Skeletal muscle satellite cell (primary cell): ENCODE results near the gene TK2.

Experiments
- H3K27me3 ChIP-seq: 2 replicates; pipeline ENCODE4 v1.7.0; 2013; ENCODE audit warnings: low read length; ENCODE audit not compliant: control insufficient read depth, insufficient read depth
- H3K36me3 ChIP-seq: 2 replicates; pipeline ENCODE4 v1.7.0; 2013; ENCODE audit warnings: mild to moderate bottlenecking, control low read depth, low read length; ENCODE audit not compliant: insufficient read depth
- H3K4me1 ChIP-seq: 2 replicates; pipeline ENCODE4 v1.7.0; 2013; ENCODE audit warnings: low read length; ENCODE audit not compliant: control insufficient read depth, insufficient read depth
- H3K4me2 ChIP-seq: 2 replicates; pipeline ENCODE4 v1.7.0; 2013; ENCODE audit warnings: mild to moderate bottlenecking, low read length
- H3K4me3 ChIP-seq: 2 replicates; pipeline ENCODE4 v1.7.0; 2013; ENCODE audit warnings: low read length
- H3K9ac ChIP-seq: 2 replicates; pipeline ENCODE4 v1.7.0; 2013; ENCODE audit warnings: mild to moderate bottlenecking, low read depth, low read length, moderate library complexity
- H3K9me3 ChIP-seq: replicated peaks from 2 replicates; pipeline ENCODE4 v1.7.0; 2013; ENCODE audit warnings: mild to moderate bottlenecking, control low read depth, low read length

TK2 gene

DNA sequence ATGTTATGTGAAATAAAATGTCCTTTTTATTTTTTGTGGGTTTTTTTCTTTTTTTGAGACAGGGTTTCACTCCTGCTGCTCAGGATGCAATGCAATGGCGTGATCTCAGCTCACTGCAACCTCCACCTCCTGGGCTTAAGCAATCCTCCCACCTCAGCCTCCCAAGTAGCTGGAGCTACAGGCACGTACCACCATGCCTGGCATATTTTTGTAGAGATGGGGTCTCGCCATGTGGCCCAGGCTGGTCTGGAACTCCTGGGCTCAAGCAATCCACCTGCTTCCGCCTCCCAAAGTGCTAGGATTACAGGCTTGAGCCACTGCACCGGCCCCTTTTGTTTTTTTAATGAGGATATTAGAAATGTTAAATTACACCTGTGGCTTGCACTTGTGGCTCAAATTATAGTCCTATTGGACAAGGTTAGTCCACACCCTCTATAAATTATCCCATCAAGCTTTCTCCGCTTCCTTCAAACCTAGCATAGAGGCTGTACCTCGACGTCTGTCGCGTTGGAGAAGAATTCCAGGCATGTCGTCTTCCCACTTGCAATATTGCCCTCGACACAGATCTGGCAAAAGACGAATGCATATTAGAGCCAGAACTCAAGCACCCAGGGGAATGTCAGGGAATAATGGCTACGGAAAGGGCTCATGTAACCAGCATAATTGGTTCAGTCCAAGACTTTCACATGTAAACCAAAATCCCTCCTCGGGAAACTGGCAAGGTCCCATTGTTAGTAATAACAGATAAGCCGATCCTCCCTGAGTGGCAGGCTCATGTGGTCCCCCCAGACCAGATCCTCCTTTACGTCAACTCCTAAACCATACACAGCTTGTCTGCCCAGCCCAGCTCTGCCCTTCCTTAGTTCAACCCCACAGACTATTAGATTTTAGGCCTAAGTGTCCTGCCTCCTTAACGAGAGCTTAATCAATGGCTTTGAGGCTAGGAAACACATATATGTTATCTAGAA is 8.2 kb downstream of the TK2 start:
- H3K36me3 ChIP-seq = peaks cover 27% of the 10 kb centered on the region

DNA sequence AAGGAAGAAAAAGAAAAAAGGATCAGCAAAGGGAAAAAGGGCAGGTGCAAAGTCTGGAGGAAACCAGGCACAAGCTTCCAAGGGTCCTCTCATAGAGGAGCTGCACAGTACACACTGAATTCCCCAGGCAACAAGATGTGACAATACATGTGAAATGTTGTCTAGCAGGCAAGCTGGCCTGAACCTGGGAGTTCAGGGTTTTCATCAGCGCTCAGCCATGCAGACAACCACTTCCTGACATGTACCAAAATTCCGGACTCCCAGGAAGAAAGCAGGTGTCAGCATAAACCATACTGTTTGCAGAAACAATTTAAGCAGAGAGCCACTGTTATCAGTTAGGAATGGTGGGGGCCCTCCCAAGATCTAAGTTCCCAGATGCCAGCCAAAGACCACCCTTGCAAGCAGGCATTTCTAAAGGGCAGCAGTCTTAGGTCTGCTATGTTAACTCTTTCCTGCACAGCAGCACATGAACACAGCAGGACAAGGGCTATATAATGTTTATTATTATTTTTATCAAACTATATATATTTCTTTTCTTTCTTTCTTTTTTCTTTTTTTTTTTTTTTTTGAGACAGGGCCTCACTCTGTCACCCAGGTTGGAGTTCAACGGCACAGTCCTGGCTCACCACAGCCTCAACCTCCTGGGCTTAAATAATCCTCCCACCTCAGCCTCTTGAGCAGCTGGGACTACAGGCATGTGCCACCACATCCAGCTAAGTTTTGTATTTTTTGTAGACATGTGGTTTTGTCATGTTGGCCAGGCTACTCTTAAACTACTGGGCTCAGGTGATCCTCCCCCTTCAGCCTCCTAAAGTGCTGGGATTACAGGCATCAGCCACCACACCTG is 10.1 kb downstream of the TK2 start:
- no peaks in the 10 kb centered on the region for H3K9me3 ChIP-seq
- H3K4me3 ChIP-seq = no peak overlapping the region
- no peaks in the 10 kb centered on the region for H3K4me1 ChIP-seq

More for the DNA sequence above, 8.2 kb downstream of the TK2 start:
- Histone ChIP-seq H3K4me2 (no peak overlapping the region), H3K27me3 (no peaks in the 10 kb centered on the region), H3K9me3 (no peaks in the 10 kb centered on the region), H3K9ac (no peak overlapping the region), H3K4me1 (no peaks in the 10 kb centered on the region), H3K4me3 (no peak overlapping the region)

DNA sequence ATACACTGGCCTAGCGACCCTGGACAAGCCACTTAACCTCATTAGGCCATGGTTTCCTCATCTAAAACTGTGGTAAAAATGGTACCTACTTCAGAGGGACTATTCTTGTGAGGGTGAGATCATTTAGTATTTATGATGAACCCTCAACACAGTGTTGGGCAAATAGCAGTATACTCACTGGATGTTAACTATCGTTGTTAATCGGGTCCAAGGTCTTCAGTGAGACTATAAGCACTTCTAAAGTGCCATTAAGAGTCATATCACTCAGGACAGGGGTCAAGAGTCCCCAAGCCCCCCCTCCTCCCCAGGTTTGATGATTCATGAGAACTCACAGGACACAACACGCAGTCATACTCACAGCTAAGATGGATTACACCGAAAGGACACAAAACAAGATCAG is 11.0 kb downstream of the TK2 start:
- peaks cover 33% of the 10 kb centered on the region for H3K36me3 ChIP-seq
- no peaks in the 10 kb centered on the region for H3K4me1 ChIP-seq
- H3K27me3 ChIP-seq = no peaks in the 10 kb centered on the region
- H3K4me2 ChIP-seq = no peak overlapping the region
- H3K9me3 ChIP-seq = no peaks in the 10 kb centered on the region
- no peak overlapping the region for H3K4me3 ChIP-seq
- no peak overlapping the region for H3K9ac ChIP-seq

More for the DNA sequence above, 10.1 kb downstream of the TK2 start:
- Histone ChIP-seq H3K36me3 (peaks cover 40% of the 10 kb centered on the region), H3K9ac (no peak overlapping the region), H3K4me2 (no peak overlapping the region), H3K27me3 (no peaks in the 10 kb centered on the region)

DNA sequence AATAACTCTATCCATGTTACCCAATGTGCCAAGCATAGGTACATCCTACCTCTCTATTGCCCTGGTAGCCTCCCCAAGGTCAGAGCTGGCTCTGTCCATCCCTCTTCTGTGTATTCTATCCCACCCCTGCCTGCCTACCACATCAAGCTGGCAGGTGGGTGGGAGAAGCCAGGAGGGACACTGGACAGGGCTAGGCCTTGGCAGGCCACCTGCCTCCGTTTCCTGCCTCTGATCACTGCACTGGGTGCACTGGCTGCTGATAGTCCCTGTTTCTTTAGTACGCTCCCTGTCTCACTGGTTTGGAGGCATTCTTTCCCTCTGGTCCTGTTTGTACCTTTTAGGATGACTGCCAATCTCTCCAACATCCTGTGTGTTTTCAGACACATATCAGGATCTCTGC is 12.7 kb downstream of the TK2 start:
- Histone ChIP-seq H3K4me3 (no peak overlapping the region), H3K4me2 (no peak overlapping the region), H3K36me3 (peaks cover 30% of the 10 kb centered on the region), H3K27me3 (no peaks in the 10 kb centered on the region), H3K4me1 (no peaks in the 10 kb centered on the region), H3K9ac (no peak overlapping the region), H3K9me3 (no peaks in the 10 kb centered on the region)

DNA sequence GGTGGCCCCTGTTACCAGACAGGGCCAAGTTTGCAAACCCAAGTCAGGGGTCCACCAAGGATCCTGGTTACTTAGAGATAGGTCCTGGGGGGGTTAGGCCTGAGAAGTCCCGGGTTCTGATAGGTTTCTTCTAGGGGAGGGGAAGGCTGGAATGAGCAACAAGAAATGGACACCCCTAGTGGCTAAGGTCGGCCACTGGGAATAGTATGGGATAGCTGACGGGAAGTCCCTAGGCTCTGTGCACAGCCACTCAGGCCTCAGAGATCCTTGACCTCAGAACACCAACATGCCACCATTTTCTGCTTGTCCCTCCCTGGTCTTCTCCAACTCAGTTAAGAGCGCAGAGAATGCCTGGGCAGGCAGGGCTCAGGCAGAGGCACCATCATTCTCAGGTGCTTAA is 13.4 kb downstream of the TK2 start:
- no peak overlapping the region for H3K4me3 ChIP-seq
- no peaks in the 10 kb centered on the region for H3K27me3 ChIP-seq
- H3K36me3 ChIP-seq = peaks cover 30% of the 10 kb centered on the region
- H3K4me1 ChIP-seq = no peaks in the 10 kb centered on the region
- no peak overlapping the region for H3K9ac ChIP-seq
- H3K4me2 ChIP-seq = no peak overlapping the region
- H3K9me3 ChIP-seq = no peaks in the 10 kb centered on the region

DNA sequence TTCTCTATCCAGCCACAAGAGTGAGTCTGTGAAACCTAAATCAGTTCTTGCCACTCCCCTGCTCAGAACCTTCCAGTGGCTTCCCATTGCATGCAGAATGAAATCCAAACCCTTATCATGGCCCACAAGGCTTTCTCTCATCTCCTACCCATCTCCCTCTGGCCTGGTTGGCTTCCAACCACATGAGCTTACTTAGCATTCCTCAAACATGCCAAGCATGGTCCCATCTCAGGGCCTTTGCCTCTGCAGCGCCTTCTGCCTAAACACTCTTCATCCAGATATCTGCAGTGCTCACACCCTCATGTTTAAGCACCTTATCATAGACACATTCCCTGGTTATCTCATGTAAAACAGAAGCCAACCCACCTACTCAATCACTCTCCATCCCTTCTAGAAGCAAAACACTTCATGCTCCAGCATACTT is 15.5 kb downstream of the TK2 start:
- peaks cover 40% of the 10 kb centered on the region for H3K36me3 ChIP-seq
- H3K9me3 ChIP-seq = no peaks in the 10 kb centered on the region
- no peaks in the 10 kb centered on the region for H3K4me1 ChIP-seq
- no peak overlapping the region for H3K4me3 ChIP-seq
- H3K9ac ChIP-seq = no peak overlapping the region
- H3K4me2 ChIP-seq = no peak overlapping the region
- H3K27me3 ChIP-seq = no peaks in the 10 kb centered on the region

DNA sequence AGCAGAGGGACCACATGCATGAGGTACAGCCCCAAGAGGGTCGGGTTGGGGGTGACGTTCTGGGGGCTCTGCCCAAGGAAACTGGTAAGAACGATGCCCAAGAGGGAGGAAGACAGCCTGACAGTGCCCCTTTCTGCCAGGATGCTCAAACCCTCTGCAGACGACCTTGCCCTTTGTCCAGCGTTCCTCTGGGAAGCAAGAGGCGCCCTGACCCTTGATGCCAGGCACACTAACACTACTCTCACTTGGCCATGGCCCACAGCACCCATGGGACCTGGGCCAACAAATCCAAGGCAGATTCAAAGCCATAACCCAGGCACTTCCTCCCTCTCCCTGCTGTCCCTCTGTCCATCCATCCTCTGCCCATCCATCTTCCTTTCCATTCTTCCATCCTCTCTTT is 20.4 kb downstream of the TK2 start:
- Histone ChIP-seq H3K27me3 (no peaks in the 10 kb centered on the region), H3K4me1 (no peaks in the 10 kb centered on the region), H3K4me2 (no peak overlapping the region), H3K36me3 (peaks cover 26% of the 10 kb centered on the region), H3K4me3 (no peak overlapping the region), H3K9ac (no peak overlapping the region), H3K9me3 (no peaks in the 10 kb centered on the region)

DNA sequence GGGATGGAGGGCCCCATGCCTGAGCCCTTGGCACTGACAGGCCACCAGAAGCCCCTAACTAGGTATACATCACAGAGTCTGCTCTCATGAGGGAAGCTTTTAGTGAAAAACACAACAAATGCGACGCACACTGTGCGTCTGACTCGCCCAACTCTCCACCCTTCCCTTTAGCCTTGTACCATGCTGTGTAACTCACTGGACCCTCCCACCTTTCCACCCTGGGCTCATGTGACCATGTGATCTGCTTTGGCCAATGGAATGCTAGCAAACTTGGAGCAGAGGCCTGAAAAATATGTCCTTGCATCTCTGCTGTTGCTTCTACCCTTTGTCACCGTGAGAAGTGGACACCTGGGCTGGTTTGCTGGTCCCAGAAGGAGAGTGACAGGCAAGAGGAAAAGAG is 21.6 kb downstream of the TK2 start:
- Histone ChIP-seq H3K36me3 (peaks cover 26% of the 10 kb centered on the region), H3K9ac (no peak overlapping the region), H3K4me3 (no peak overlapping the region), H3K4me1 (no peaks in the 10 kb centered on the region), H3K27me3 (no peaks in the 10 kb centered on the region), H3K4me2 (no peak overlapping the region), H3K9me3 (no peaks in the 10 kb centered on the region)

DNA sequence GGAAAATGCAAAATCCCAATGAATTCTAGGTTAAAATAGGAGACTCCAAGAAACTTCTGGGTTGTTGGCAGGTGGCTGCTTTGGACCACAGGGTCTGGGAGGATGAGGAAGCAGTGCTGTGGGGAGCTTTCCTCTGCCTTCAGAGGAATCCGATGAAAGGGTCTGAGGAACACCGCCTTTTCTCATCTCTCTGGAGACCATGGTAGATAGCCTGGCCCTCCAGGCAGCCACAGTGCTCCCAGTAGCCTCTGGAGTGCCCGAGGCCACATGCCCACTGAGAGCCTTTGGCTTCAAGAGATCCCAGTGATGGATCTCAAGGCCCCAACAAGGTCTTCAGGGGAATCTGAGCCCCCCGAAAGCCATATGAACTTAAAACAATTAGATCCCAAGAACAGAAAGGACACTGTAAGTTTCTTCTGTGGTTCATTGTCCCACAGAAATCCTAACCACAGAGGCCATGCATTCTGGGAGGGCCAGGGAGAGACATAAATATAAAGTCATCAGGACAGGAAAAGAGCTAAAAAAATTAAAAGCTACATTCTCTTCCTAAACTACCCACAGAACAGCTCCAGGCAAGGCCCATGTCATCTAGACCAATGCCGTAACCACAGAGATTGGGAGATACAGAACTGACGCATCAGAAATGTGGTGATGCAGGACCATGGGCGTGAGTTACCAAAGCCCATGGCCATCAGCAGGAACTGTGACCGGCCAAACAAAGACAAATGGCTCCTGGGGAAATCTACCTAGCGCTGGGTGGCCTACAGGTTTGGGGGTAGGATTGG is 24.3 kb downstream of the TK2 start:
- Histone ChIP-seq H3K36me3 (peaks cover 18% of the 10 kb centered on the region), H3K4me2 (no peak overlapping the region), H3K4me1 (peaks cover 16% of the 10 kb centered on the region), H3K9me3 (no peaks in the 10 kb centered on the region), H3K9ac (no peak overlapping the region), H3K27me3 (no peaks in the 10 kb centered on the region), H3K4me3 (no peak overlapping the region)

DNA sequence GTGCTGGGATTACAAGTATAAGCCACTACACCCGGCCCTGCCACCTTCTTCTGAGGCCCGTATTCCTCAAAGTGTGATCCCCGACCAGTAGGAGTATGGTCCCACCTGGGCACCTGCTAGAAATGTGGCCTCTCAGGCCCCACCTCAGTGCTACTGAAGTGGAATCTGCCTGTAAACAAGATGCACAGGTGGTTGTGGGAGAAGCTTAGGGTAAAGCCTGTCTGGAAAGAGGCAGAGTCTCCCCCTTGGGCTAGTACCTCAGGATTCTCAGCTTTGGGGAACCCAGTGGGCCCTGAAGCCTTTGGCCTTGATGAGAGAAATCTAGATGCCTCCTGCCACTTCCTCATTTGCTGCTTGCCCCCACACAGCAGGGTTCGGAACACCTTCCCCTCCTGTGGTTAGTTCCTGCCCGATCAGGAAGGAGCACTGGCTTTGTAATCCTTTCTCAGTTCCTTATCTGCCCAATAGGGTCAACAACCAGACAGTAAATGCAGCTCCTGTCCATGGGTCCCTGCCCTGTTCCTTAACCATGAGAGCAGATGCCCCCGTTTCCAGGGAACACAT is 25.2 kb downstream of the TK2 start:
- peaks cover 16% of the 10 kb centered on the region for H3K4me1 ChIP-seq
- no peak overlapping the region for H3K4me2 ChIP-seq
- no peak overlapping the region for H3K4me3 ChIP-seq
- no peaks in the 10 kb centered on the region for H3K9me3 ChIP-seq
- no peaks in the 10 kb centered on the region for H3K27me3 ChIP-seq
- peaks cover 16% of the 10 kb centered on the region for H3K36me3 ChIP-seq
- H3K9ac ChIP-seq = no peak overlapping the region
